Liver (tissue), 9 donors: ENCODE measurements around the gene TARDBP. TPM values are rescaled to one million over a fixed set of nuclear protein-coding genes. Genes with fewer than 3 reads are reported as not detected.

ENCODE experiments used
- DNase-seq: peaks from one replicate; pipeline ENCODE4 v3.0.0-alpha.2; 2017; ENCODE audit warnings: low spot score
- H3K27ac ChIP-seq, 2 donors: one replicate each; pipeline ENCODE4 v1.7.0; 2013; ENCODE audit warnings: inconsistent platforms in 2 of 2, low read length in 2 of 2, control low read depth in 1 of 2, low read depth in 1 of 2, mild to moderate bottlenecking in 1 of 2
- H3K27me3 ChIP-seq, 4 donors: one replicate each; pipeline versions ENCODE4 v1.6.1 to v1.7.0; 2013; ENCODE audit warnings: low read length in 3 of 4, inconsistent platforms in 1 of 4, mild to moderate bottlenecking in 1 of 4, moderate library complexity in 1 of 4; ENCODE audit not compliant: control insufficient read depth in 4 of 4, insufficient read depth in 4 of 4
- H3K36me3 ChIP-seq, 4 donors: one replicate each; pipeline versions ENCODE4 v1.6.1 to v1.7.0; 2013; ENCODE audit warnings: low read length in 3 of 4, mild to moderate bottlenecking in 3 of 4, low read depth in 1 of 4, moderate library complexity in 1 of 4; ENCODE audit not compliant: control insufficient read depth in 4 of 4, insufficient read depth in 3 of 4
- H3K4me1 ChIP-seq, 4 donors: one replicate each; pipeline versions ENCODE4 v1.6.1 to v1.7.0; 2013; ENCODE audit warnings: low read length in 3 of 4, mild to moderate bottlenecking in 3 of 4, moderate library complexity in 1 of 4; ENCODE audit not compliant: control insufficient read depth in 4 of 4, insufficient read depth in 4 of 4
- H3K4me3 ChIP-seq, 3 donors: one replicate each; pipeline versions ENCODE4 v1.6.1 to v1.7.0; 2013; ENCODE audit warnings: low read length in 3 of 3, control low read depth in 1 of 3, low read depth in 1 of 3, mild to moderate bottlenecking in 1 of 3
- H3K9ac ChIP-seq, 2 donors: one replicate each; pipeline ENCODE4 v1.7.0; 2013; ENCODE audit warnings: low read length in 2 of 2, mild to moderate bottlenecking in 2 of 2, moderate library complexity in 2 of 2, control low read depth in 1 of 2, low read depth in 1 of 2
- H3K9me3 ChIP-seq, 4 donors: one replicate each; pipeline versions ENCODE4 v1.6.1 to v1.7.0; 2013; ENCODE audit warnings: low read length in 3 of 4; ENCODE audit not compliant: control insufficient read depth in 4 of 4
- EGR1 ChIP-seq, 2 donors: IDR thresholded peaks; 2 replicates each; pipeline ENCODE4 v1.6.1; 2016 to 2018; ENCODE audit warnings: antibody characterized with exemption in 2 of 2, low read depth in 2 of 2
- FOXA1 ChIP-seq: IDR thresholded peaks from 2 replicates; pipeline ENCODE4 v1.6.1; 2016; ENCODE audit warnings: antibody characterized with exemption
- FOXA2 ChIP-seq: IDR thresholded peaks from 2 replicates; pipeline ENCODE4 v1.6.1; 2016; ENCODE audit warnings: antibody characterized with exemption
- GABPA ChIP-seq, 2 donors: IDR thresholded peaks in 1 of 2; conservative IDR thresholded peaks in 1 of 2; 2 replicates each; pipeline ENCODE4 v1.6.1; 2016; ENCODE audit warnings: antibody characterized with exemption in 2 of 2, mild to moderate bottlenecking in 1 of 2, moderate library complexity in 1 of 2
- HNF4A ChIP-seq, 2 donors: conservative IDR thresholded peaks; 2 replicates each; pipeline ENCODE4 v1.6.1; 2016; ENCODE audit warnings: antibody characterized with exemption in 2 of 2, mild to moderate bottlenecking in 2 of 2
- HNF4G ChIP-seq: IDR thresholded peaks from 2 replicates; pipeline ENCODE4 v1.6.1; 2016; ENCODE audit warnings: antibody characterized with exemption
- JUND ChIP-seq, 2 donors: IDR thresholded peaks; 2 replicates each; pipeline ENCODE4 v1.6.1; 2016; ENCODE audit warnings: antibody characterized with exemption in 2 of 2
- NR2F2 ChIP-seq: IDR thresholded peaks from 2 replicates; pipeline ENCODE4 v1.6.1; 2016; ENCODE audit warnings: antibody characterized with exemption
- RAD21 ChIP-seq, 2 donors: IDR thresholded peaks; 2 replicates each; pipeline ENCODE4 v1.6.1; 2016; ENCODE audit warnings: antibody characterized with exemption in 2 of 2, mild to moderate bottlenecking in 2 of 2
- RXRA ChIP-seq, 2 donors: IDR thresholded peaks; 2 replicates each; pipeline ENCODE4 v1.6.1; 2017 to 2018; ENCODE audit warnings: antibody characterized with exemption in 2 of 2, mild to moderate bottlenecking in 1 of 2
- SP1 ChIP-seq: IDR thresholded peaks from 2 replicates; pipeline ENCODE4 v1.6.1; 2018; ENCODE audit warnings: antibody characterized with exemption, mild to moderate bottlenecking
- TAF1 ChIP-seq: conservative IDR thresholded peaks from 2 replicates; pipeline ENCODE4 v1.6.1; 2016; ENCODE audit warnings: antibody characterized with exemption, mild to moderate bottlenecking
- YY1 ChIP-seq: IDR thresholded peaks from 2 replicates; pipeline ENCODE4 v1.6.1; 2016; ENCODE audit warnings: antibody characterized with exemption, mild to moderate bottlenecking
- WGBS: extraction: QIAGEN DNeasy Blood & Tissue Kit; methylation state at CpG from one replicate; pipeline ENCODE4 v1.1.7; 2013; 5-methylcytosine and 5-hydroxymethylcytosine counted together
- polyA plus RNA-seq, 2 donors: library from polyadenylated mRNA; stranded (reverse) in 1 of 2; unstranded in 1 of 2; fragments of 200-250 nt in 1 of 2; fragments of >200 nt in 1 of 2; fragmentation: Nextera tagmentation in 1 of 2; extraction: Ambion mirVana in 1 of 2; gene quantifications; one replicate each; pipeline versions ENCODE4 v1.2.1 to v1.2.3, GENCODE V29; 2013 to 2015
- total RNA-seq, 2 donors: library from RNA; depleted of rRNA; stranded (reverse); fragments of >200 nt; gene quantifications; one replicate each; pipeline ENCODE4 v1.2.3, GENCODE V29; 2014
- TF ChIP-seq, protein P1 (sequence below): IDR thresholded peaks from 2 replicates; pipeline ENCODE4 v1.6.1; 2016; ENCODE audit warnings: antibody characterized with exemption
- TF ChIP-seq, protein P2 (sequence below): IDR thresholded peaks from 2 replicates; pipeline ENCODE4 v1.6.1; 2016; ENCODE audit warnings: antibody characterized with exemption
- TF ChIP-seq, protein P3 (sequence below): IDR thresholded peaks from 2 replicates; pipeline ENCODE4 v1.6.1; 2016; ENCODE audit warnings: antibody characterized with exemption, mild to moderate bottlenecking
- TF ChIP-seq, protein P4 (sequence below): fragments of 150-350 bp; IDR thresholded peaks from 2 replicates; pipeline ENCODE4 v1.5.1; 2017; ENCODE audit warnings: improper control_type of control experiment, low read depth, low read length; ENCODE audit not compliant: missing input control
- TF ChIP-seq, protein P5 (sequence below): IDR thresholded peaks from 2 replicates; pipeline ENCODE4 v1.6.1; 2016; ENCODE audit warnings: antibody characterized with exemption
- donor health status: healthy.
- donor health status: healthy.
- donor health status: healthy.
- donor health status: healthy.
- donor health status: healthy.

TARDBP gene
- total and polyA plus RNA-seq, 4 donors = 44.4 to 87.6 (median 79.2) TPM

DNA sequence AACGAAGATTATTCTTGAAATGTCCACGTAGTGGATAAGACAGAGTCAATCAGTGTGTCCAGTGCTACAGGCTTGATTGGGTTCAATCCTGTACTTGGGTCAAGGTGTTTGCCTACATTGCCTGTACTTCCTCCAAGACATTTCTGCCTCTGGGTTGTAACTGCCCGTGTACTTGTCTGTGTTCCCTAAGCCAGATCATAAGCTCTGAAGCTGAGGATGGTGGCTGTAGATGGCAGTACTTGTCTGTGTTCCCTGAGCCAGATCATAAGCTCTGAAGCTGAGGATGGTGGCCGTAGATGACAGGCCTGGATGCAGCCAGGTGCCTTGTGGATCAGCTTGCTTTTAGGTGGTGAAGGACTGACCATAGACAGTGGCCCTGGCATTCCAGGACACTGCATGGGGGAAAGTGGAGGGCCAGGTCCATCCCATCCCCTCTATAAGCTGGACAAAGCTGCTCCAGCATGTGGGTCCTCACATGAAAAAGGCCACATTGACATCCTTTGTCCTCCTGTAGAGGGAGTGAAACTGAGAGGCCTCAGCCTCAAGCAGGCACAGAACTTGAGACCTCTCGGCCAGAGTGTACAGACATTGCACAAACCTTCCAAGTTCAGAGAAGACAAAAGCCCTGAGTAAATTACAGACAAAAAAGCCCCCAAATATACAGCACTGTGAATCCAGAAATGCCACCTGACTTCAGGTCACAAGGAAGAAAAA is 49.4 kb downstream of the TARDBP start:
- H3K4me1 ChIP-seq = peaks cover 5 to 16% (median 10%) of the 10 kb centered on the region in 4 donors
- H3K4me3 ChIP-seq = no peak overlapping the region
- no peak overlapping the region for H3K9ac ChIP-seq
- no peaks in the 10 kb centered on the region for H3K9me3 ChIP-seq
- TF ChIP-seq EGR1 (IDR thresholded peaks at IDR 0.05; ENCODE audit: low read depth in 2 of 2) = no peak
- no peak for TF ChIP-seq HNF4G
- no peak for TF ChIP-seq JUND (IDR thresholded peaks at IDR 0.05)
- no peak for TF ChIP-seq FOXA2
- TF ChIP-seq NR2F2 = no peak
- TF ChIP-seq RXRA (IDR thresholded peaks at IDR 0.05) = no peak
- no peak for TF ChIP-seq FOXA1
- no peak for TF ChIP-seq TAF1
- TF ChIP-seq, protein P1, sequence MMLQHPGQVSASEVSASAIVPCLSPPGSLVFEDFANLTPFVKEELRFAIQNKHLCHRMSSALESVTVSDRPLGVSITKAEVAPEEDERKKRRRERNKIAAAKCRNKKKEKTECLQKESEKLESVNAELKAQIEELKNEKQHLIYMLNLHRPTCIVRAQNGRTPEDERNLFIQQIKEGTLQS = no peak
- TF ChIP-seq YY1 = no peak
- TF ChIP-seq, protein P2, sequence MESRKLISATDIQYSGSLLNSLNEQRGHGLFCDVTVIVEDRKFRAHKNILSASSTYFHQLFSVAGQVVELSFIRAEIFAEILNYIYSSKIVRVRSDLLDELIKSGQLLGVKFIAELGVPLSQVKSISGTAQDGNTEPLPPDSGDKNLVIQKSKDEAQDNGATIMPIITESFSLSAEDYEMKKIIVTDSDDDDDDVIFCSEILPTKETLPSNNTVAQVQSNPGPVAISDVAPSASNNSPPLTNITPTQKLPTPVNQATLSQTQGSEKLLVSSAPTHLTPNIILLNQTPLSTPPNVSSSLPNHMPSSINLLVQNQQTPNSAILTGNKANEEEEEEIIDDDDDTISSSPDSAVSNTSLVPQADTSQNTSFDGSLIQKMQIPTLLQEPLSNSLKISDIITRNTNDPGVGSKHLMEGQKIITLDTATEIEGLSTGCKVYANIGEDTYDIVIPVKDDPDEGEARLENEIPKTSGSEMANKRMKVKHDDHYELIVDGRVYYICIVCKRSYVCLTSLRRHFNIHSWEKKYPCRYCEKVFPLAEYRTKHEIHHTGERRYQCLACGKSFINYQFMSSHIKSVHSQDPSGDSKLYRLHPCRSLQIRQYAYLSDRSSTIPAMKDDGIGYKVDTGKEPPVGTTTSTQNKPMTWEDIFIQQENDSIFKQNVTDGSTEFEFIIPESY = no peak
- TF ChIP-seq HNF4A (conservative IDR thresholded peaks at IDR 0.05) = no peak
- TF ChIP-seq RAD21 (IDR thresholded peaks at IDR 0.05) = no peak
- TF ChIP-seq, protein P3, sequence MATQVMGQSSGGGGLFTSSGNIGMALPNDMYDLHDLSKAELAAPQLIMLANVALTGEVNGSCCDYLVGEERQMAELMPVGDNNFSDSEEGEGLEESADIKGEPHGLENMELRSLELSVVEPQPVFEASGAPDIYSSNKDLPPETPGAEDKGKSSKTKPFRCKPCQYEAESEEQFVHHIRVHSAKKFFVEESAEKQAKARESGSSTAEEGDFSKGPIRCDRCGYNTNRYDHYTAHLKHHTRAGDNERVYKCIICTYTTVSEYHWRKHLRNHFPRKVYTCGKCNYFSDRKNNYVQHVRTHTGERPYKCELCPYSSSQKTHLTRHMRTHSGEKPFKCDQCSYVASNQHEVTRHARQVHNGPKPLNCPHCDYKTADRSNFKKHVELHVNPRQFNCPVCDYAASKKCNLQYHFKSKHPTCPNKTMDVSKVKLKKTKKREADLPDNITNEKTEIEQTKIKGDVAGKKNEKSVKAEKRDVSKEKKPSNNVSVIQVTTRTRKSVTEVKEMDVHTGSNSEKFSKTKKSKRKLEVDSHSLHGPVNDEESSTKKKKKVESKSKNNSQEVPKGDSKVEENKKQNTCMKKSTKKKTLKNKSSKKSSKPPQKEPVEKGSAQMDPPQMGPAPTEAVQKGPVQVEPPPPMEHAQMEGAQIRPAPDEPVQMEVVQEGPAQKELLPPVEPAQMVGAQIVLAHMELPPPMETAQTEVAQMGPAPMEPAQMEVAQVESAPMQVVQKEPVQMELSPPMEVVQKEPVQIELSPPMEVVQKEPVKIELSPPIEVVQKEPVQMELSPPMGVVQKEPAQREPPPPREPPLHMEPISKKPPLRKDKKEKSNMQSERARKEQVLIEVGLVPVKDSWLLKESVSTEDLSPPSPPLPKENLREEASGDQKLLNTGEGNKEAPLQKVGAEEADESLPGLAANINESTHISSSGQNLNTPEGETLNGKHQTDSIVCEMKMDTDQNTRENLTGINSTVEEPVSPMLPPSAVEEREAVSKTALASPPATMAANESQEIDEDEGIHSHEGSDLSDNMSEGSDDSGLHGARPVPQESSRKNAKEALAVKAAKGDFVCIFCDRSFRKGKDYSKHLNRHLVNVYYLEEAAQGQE = no peak
- TF ChIP-seq, protein P4, sequence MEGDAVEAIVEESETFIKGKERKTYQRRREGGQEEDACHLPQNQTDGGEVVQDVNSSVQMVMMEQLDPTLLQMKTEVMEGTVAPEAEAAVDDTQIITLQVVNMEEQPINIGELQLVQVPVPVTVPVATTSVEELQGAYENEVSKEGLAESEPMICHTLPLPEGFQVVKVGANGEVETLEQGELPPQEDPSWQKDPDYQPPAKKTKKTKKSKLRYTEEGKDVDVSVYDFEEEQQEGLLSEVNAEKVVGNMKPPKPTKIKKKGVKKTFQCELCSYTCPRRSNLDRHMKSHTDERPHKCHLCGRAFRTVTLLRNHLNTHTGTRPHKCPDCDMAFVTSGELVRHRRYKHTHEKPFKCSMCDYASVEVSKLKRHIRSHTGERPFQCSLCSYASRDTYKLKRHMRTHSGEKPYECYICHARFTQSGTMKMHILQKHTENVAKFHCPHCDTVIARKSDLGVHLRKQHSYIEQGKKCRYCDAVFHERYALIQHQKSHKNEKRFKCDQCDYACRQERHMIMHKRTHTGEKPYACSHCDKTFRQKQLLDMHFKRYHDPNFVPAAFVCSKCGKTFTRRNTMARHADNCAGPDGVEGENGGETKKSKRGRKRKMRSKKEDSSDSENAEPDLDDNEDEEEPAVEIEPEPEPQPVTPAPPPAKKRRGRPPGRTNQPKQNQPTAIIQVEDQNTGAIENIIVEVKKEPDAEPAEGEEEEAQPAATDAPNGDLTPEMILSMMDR = no peak
- TF ChIP-seq GABPA (IDR thresholded peaks at IDR 0.05 in 1 of 2, conservative IDR thresholded peaks at IDR 0.05 in 1 of 2) = no peak
- TF ChIP-seq, protein P5, sequence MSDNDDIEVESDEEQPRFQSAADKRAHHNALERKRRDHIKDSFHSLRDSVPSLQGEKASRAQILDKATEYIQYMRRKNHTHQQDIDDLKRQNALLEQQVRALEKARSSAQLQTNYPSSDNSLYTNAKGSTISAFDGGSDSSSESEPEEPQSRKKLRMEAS = no peak
- no peak for TF ChIP-seq SP1
- no peak for DNase-seq
- H3K36me3 ChIP-seq = peaks cover 2 to 22% (median 12%) of the 10 kb centered on the region in 4 donors
- 73% methylated on average over 5 of the region's 5 CpGs for WGBS
- no peaks in the 10 kb centered on the region for H3K27me3 ChIP-seq
- H3K27ac ChIP-seq = peak overlapping the region in 1 of 2 donors; percentile 19
